ENCODE measurements around the gene PSMC4.
A peak's percentile ranks its signal among the peaks of the same experiment; 100 is the strongest.

Gene PSMC4

GRCh38 chr19:39995794-39996193 is 24.8 kb downstream of the PSMC4 start:
- no peak for DNase-seq

DNA sequence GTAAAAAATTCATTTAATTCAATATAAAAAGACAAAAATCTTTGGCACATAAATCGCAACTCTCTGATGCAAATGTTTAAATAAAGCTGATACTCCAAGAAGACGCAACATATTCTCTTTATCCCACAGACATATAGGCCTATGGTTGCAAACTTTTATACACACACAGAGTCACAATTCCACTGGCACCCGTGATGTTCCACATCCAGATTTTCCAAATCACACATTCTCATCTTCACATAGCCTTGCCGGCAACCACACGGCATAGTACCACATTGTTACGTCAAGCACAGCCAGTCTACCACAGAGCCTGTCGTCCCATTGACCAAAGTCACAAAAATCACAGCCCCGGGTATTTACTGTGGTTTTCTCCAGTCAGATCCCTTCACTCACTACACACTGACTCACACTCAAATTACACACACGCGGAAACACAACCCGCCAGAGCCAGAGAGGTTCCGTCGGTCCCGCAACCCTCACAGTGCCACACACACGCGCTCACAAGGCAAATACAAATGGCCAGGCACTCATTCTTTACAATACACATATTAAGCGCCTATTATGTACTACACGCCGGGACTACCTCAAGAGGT is 25.3 kb downstream of the PSMC4 start:
- DNase-seq, result peak; percentile 73

DNA sequence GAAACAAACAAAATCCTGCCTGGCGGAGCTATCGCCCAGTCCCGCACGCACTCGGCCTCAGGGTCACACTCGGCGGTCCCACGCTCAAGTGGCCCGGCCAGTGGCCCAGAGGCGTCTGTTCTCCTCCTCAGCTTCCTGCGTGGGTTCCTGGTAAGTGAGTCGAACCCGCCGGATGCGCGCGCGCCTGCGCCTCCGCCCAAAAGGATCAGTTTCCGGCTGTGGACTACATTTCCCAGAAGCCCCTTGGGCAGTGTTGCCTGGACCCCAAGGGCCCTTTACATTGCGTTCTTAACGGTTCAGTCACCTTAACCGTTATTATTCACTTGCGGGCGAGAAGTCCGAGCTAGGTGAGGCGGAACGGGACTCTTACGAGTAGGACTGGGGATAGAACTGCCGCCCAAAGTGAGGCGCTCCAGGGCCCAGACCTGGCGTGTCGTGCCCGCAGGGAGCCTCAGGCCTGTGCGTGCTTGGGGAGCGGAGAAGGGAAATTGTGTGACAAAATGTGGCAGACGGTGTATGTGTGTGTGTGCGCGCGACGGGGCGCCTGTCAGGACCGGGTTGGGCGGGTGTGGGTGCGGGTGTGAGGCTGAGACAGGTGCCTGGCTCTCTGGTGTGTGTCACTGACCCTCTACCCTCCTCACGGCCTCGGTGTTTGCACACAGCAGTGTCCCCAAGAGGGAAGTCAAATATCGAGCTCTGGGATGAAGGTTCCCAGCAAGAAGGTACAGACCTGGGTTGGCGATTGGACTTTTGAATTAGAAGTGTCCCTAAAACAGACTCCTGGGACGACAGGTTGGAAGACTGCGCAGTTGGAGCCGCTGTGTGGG is 26.1 kb downstream of the PSMC4 start, which contains the start of gene ZNF546:
Gene ZNF546, plus strand, starts transcription at position 250 of the 827 bp plus-strand sequence. CDS start 1,267 bp downstream, outside the sequence.
- peak; percentile 95 for DNase-seq

GRCh38 chr19:39997638-39998216 is 26.8 kb downstream of the PSMC4 start:
- DNase-seq, result no peak

GRCh38 chr19:39998501-39998900 is 27.5 kb downstream of the PSMC4 start:
- DNase-seq, result no peak

- DNase-seq, result peak; percentile 67
Measured at GRCh38 chr19:40005691-40006272, 34.8 kb downstream of the PSMC4 start.

GRCh38 chr19:40006273-40006691 is 35.3 kb downstream of the PSMC4 start:
- peak; percentile 68 for DNase-seq

GRCh38 chr19:40009674-40010073 is 38.7 kb downstream of the PSMC4 start:
- no peak for DNase-seq

- no peak for DNase-seq
Measured at GRCh38 chr19:40013991-40014390, 43.0 kb downstream of the PSMC4 start.

GRCh38 chr19:40023969-40024368 is 53.0 kb downstream of the PSMC4 start:
- no peak for DNase-seq

DNA sequence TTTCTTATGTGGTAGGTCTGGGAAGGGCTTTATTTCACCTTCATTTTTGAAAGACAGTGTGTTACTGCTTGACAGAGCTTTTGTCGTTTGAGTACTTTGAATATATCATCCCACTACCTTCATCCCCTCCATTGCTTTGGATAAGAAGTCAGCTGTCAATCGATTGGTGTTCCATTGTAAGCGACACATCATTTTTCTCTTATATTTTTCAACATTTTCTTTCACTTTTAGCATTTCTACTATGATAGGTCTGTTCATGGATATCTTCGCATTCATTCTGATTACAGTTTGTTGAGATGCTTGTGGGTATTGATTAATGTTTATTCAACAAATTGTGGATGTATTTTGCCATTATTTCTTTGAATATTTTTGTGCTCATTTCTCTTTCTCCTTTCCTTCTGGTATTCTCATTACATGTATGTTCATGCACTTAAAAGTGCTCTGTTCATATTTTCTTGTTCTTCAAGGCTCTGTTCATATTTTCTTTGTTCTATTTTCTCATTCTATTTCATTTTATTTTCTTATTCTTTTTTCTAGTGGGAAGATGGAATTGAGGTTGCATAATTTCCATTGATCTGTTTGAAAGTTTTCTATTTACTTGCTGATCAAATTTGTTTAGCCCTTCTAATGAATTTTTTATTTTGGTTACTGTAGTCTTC is 55.1 kb downstream of the PSMC4 start:
- DNase-seq, result no peak

GRCh38 chr19:40026597-40026970 is 55.6 kb downstream of the PSMC4 start:
- no peak for DNase-seq
